DMS153 treated with DMSO at 0.1 percent for 48 hours (cell line): Measurements from ENCODE around the gene UCHL3.
"Not testable (repeated sequence)": the region's sequence is repeated elsewhere in the genome, so short reads cannot be mapped to it uniquely, and the experiment has no call there.

Experiments used
- DNase-seq: peaks from one replicate; lab custom pipeline; 2025; ENCODE audit not compliant: unreplicated experiment; lab: John Stamatoyannopoulos, UW

Gene UCHL3

GRCh38 chr13:75549262-75550158, at the start of gene UCHL3:
Gene UCHL3, plus strand, starts transcription at chr13:75549791. Its CDS starts 30 bp downstream, at chr13:75549821.
- peak; percentile 95 for DNase-seq

- no peak for DNase-seq
Observed at GRCh38 chr13:75505327-75505726, 44.3 kb upstream of the UCHL3 start.

DNA sequence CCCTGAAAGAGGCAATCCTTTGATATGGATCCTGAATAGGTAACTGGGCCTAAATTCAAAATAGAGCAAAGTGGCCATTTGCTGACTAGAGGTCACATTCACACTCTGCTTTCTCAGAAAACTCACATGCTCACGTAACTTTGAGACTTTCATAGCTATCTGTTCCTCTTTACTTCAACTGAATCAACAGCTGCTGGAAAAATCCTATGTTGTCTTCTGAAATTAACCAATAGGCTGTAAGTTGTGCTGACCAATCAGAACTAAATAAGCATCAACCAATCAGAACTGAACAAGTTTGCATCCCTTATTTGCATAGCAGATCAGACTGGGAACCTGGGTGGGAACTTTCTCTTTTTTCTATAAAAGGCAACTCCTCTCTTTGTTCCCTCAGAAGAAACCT, 43.6 kb upstream of the UCHL3 start:
- DNase-seq, result no peak

DNA sequence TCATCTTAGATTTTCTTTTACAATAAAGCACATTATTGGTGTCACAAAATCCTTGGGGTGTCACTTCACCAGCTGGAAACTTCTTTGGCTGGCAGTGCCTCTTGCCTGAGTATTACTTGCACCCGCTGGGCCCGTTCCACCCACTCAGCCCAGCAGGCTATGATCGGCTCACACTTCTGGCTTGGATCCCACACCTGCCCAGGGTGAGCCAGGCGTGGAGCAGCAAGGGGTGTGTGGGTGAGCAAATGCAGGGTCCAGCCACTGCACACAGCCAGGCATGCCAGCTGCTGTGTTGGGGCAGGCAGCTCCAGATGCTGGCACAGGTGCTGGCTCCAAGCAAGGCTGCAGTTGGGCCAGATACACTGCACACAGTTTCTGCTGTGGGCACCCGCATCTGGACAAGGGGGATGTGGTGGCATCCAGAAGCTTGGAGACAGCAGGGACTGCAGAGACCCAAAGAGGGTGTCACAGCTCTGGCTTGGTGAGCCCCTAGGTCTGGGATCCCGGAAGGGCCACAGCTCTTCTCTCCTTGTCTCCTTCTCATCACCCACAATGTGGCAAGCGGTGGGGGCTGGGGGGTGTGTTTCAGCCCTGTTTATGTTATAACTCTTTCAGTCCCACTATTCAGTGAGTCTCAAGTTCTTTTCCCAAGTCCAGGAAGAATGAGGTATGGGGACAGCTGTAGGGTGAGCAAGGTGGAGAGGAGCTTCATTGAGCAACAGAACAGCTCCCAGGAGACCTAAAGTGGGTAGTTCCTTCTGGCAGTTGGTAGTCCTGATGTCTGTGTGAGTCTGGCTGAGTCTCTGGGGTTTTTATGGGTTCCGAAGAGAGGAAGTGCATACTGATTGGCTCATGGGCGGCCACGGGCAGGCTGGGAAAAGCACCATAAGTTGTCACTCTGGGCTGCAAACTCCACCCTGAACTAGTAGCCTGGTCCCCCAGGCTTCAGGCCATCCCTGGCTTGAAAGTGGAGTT, 42.3 kb upstream of the UCHL3 start:
- DNase-seq, result no peak

- no peak for DNase-seq
Observed at GRCh38 chr13:75508002-75508548, 41.5 kb upstream of the UCHL3 start.

DNA sequence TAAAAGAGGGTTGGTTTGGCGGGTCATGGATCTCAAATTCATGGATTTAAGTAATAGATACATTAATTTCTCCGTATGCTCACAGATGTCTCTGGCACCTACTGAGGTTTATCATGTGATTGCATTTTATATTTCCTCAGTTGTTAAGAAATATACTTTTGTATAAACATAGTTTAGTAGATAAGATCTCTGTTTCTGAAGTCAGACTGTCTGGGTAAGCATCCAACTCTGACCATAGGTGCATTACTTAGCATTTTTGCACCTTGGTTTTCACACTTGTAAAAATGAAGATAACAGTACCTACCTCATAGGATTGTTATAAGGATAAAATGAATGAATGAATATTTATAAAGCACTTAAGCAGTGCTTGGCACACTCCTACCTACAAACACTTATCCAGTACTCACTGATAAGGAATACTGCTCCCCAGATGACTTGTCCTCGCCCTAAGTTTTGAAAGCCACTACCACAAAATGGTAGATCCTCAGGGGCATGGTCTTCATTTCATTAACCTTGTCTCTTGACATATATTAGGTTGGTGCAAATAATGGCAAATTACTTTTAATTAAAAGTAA, 38.5 kb upstream of the UCHL3 start:
- no peak for DNase-seq

DNA sequence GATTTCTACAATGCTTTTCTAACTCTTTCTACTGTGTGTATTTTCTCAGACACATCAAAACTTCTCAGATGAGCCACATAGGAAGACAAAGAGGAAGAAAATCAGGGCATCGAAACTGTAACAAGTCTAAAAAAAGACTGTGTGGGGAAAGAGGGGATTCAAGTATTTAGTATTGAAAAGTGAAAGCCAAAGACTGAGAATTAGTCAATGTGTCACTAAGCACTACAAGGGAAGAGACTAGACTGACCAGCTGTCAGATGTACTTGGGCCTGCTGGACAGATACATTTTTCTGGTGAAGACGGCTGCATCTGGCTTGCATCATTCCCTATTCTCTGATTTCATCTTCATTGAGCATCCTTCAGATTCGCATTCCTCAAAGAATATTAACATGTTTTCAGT, 37.3 kb upstream of the UCHL3 start:
- DNase-seq, result no peak

DNA sequence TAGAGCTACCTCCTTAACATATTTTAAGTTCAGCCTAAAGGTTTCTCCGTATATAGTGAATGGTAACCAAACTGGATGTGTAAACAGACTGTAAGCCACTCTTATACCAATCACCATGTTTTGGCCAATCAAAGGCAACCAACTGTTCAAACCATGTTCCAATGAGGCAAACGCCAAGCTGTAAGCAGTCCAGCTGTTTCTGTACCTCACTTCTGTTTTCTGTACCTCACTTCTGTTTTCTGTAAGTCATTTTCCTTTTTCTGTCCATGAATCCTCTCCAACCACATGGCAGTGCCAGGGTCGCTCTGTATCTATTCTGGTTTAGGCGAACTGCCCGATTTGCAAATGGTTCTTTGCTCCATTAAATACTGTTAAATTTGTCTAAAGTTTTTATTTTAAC, 36.3 kb upstream of the UCHL3 start:
- no peak for DNase-seq

DNA sequence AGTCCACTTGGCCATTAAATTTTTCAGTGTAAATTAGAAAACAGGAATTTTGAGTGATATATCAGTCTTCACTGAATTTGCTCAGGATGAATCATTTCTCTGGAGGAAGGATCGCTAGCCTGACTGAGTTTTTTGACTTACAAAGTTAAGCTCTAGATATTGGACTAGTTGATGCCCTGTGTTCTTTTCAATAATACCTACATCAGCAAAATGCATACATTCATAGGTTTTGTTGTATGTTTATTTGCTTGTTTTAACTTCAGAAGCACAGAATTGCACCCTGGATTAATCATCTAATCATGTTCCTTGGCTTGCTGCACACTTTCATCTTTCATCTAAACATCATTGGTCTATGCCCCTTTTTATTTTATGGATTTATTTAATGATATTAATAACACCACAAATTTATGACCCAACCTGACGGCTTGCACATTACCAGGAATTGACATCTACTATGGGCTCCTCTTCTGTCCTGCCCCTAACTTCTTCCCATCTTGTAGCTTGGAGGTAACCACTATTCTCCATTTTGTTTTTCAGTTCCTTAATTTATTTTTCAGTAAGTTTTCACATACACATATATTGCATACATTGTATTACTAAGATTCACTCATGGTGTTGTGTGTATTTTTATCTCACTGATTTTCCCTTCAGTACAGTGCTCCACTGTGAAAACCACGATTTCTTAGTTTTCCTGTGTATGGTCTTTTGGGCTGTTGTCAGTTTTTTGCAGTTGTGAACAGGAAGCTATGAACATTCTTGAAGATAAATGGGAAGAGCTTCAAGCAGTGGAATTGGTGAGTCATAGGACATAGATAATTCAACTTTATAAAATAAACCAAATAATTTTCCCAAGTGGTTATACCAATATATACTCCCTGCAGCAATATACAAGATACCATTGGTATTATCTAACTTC, 35.3 kb upstream of the UCHL3 start:
- no peak for DNase-seq

DNA sequence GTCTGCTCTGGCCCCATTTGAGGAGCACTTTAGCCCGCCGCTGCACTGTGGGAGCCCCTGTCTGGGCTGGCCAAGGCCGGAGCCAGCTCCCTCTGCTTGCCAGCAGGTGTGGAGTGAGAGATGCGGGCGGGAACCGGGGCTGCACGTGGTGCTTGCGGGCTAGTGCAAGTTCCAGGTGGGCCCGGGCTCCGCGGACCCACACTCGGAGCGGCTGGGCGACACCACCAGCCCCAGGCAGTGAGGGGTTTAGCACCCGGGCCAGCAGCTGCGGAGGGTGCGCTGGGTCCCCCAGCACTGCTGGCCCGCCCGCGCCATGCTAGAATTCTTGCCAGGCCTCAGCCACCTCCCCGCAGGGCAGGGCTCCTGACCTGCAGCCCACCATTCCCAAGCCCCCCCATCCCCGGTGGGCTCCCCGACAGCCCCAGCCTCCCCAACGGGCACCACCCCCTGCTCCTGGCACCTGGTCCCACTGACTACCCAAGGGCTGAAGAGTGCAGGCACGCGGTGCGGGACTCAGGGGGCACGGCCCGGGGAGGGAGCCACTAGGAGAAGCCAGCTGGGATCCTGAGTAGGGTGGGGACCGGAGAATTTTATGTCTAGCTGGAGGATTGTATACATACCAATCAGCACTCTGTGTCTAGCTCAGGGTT, 31.0 kb upstream of the UCHL3 start:
- no peak for DNase-seq

- DNase-seq, result no peak
Observed at GRCh38 chr13:75521956-75522355, 27.6 kb upstream of the UCHL3 start.

- no peak for DNase-seq
Observed at GRCh38 chr13:75530549-75530961, 19.0 kb upstream of the UCHL3 start.

GRCh38 chr13:75533861-75534260, 15.7 kb upstream of the UCHL3 start:
- DNase-seq, result no peak

DNA sequence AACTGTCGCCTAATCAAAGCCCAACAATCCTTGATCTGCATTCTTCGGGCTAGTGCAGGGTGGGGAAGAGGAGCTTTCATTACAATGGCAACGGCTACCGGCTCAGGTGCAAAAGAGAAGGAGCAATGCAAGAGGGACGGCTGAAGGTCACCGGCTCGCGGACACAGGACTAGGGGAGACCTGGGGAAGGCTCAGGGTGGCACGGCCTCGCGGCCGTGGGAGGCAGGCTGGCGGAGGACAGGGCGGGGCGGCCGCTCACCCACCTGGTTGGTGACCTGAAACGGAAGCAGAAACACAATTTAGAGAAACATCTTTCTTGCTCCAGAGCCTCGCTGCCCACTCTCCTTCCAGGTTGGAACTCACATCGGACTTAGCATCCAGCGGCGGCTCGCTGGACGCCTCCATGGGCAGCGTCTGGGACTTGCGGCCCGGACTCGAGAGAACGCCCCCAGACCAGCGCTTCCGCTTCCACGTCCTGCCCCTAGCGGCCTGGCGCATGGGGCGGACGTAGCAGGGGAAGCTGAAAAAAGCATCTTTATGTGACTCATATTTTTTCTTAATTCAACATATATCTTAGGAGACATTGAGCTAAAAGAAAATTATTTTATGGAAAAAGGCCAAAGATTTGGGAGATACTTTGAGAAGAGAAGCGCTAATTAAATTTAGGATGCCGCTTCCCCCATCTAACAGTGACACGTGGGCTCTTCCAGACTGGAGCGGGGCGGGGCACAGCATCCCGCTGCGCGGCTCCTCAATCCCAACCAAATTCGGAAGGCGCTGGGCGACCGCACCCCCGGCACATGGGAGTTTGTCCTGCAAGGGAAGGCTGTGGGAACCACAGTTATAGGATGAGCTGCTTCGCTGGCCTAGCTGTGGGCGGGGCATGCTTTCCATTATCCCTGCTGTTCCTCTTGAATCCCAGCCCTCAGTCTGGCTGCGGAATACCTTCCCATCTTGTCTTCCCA, 11.9 kb upstream of the UCHL3 start, which contains the start of gene COMMD6:
Gene COMMD6 (minus strand): TSS at position 441 of the 965 bp plus-strand sequence. CDS start 36 bp downstream, at position 405.
- peak; percentile 92 for DNase-seq

GRCh38 chr13:75541287-75541686, 8.3 kb upstream of the UCHL3 start:
- no peak for DNase-seq

DNA sequence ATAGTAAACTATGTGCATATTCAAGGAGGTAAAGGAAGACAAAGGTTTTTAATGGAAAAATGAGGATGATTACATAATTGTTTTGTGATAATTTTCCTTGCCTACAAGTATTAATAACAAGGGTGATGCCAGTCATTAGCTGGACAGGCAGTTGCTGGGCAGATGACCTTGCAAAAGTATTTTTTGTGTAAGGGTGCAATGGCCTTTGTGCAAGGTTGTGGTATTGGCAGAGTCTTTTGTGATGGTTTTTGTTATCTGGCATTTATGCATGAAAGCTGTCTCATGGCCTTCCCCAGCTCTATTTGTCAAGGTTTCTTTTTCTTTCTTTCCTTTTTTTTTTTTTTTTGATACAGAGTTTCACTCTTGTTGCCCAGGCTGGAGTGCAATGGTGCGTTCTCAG, 7.6 kb upstream of the UCHL3 start:
- no peak for DNase-seq

GRCh38 chr13:75544681-75545330, 4.8 kb upstream of the UCHL3 start:
- DNase-seq, result no peak

DNA sequence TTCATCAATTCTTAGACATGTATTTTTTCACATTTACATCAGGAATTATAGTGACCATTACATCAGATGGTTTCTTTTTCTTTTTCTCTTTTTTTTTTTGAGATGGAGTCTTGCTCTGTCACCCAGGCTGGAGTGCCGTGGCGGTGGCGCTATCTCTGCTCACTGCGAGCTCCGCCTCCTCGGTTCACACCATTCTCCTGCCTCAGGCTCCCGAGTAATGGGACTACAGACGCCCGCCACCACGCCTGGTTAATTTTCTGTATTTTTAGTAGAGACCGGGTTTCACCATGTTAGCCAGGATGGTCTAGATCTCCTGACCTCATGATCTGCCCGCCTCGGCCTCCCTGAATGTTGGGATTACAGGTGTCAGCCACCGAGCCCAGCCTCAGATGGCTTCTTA, 4.2 kb upstream of the UCHL3 start:
- DNase-seq, result not testable (repeated sequence)
